Lower leg skin (tissue), 4 donors: ENCODE results near the gene MRM2. TPM values are rescaled to one million over a fixed set of nuclear protein-coding genes. Genes with fewer than 3 reads are reported as not detected.

Experiments used
- DNase-seq, 2 donors: peaks; one replicate each; pipeline ENCODE4 v3.0.0-alpha.2; 2019; ENCODE audit warnings: low spot score in 2 of 2
- H3K4me3 ChIP-seq: fragments of 200-600 bp; sonication (generic); 2 replicates; pipeline ENCODE4 v1.5.1; 2017; ENCODE audit warnings: mild to moderate bottlenecking, low read depth; ENCODE audit not compliant: poor library complexity, severe bottlenecking
- CTCF ChIP-seq, 3 donors: fragments of 450-650 bp; IDR thresholded peaks; one replicate each; pipeline ENCODE4 v1.5.1; 2016; ENCODE audit warnings: antibody characterized with exemption in 3 of 3, mild to moderate bottlenecking in 3 of 3, moderate library complexity in 2 of 3
- POLR2A ChIP-seq, 2 donors: fragments of 450-650 bp; IDR thresholded peaks; one replicate each; pipeline ENCODE4 v1.6.1; 2016 to 2017; ENCODE audit warnings: antibody characterized with exemption in 2 of 2, mild to moderate bottlenecking in 1 of 2, moderate library complexity in 1 of 2
- WGBS, 2 donors: methylation state at CpG; one replicate each; pipeline ENCODE4 v1.1.5; 2018; 5-methylcytosine and 5-hydroxymethylcytosine counted together
- intact Hi-C: fragments of 100-400 bp; cut with DNase I; formaldehyde crosslinking; loops from one replicate; pipeline ENCODE4 v1.15.0; 2023; ENCODE audit warnings: low total_unique reads
- total RNA-seq, 4 donors: library from RNA; depleted of rRNA; stranded (reverse); fragments of >200 nt; gene quantifications; one replicate each; pipeline ENCODE4 v1.1.0, GENCODE V29; 2016

MRM2 gene
- total RNA-seq, 4 donors from 2014 or later = 17.6 to 26.1 (median 23.9) TPM

GRCh38 chr7:2263176-2263575 lies 21.2 kb upstream of the MRM2 start:
- no peak for DNase-seq
- intact Hi-C loops = no loop called here
- TF ChIP-seq CTCF (IDR thresholded peaks at IDR 0.05) (no peak), POLR2A (IDR thresholded peaks at IDR 0.05) (no peak)
- 91 to 97% methylated on average over 14 to 16 of the region's 18 CpGs for WGBS, 2 donors
- no peak overlapping the region for H3K4me3 ChIP-seq

- intact Hi-C loops = no loop called here
- TF ChIP-seq POLR2A (IDR thresholded peaks at IDR 0.05) = no peak
- no peak for TF ChIP-seq CTCF (IDR thresholded peaks at IDR 0.05)
- no peak overlapping the region for H3K4me3 ChIP-seq
- DNase-seq = no peak
- WGBS, 2 donors = 79 to 92% methylated on average over 14 of the region's 14 CpGs
These were observed 19.6 kb upstream of the MRM2 start for GRCh38 chr7:2261611-2262010.

GRCh38 chr7:2260820-2261219 lies 18.8 kb upstream of the MRM2 start:
- intact Hi-C loops = no loop called here
- H3K4me3 ChIP-seq = no peak overlapping the region
- DNase-seq = peak in 1 of 2 donors; percentile 84
- 73 to 84% methylated on average over 5 of the region's 5 CpGs for WGBS, 2 donors
- TF ChIP-seq CTCF (IDR thresholded peaks at IDR 0.05) (no peak), POLR2A (IDR thresholded peaks at IDR 0.05) (no peak)

- intact Hi-C loops = no loop called here
- DNase-seq = no peak
- no peak for TF ChIP-seq POLR2A (IDR thresholded peaks at IDR 0.05)
- no peak for TF ChIP-seq CTCF (IDR thresholded peaks at IDR 0.05)
- WGBS, 2 donors = 69 to 80% methylated on average over 6 to 9 of the region's 9 CpGs
- no peak overlapping the region for H3K4me3 ChIP-seq
These were observed 17.5 kb upstream of the MRM2 start for GRCh38 chr7:2259480-2259879.

- no peak for TF ChIP-seq POLR2A (IDR thresholded peaks at IDR 0.05)
- no peak for TF ChIP-seq CTCF (IDR thresholded peaks at IDR 0.05)
- 91 to 92% methylated on average over 19 to 32 of the region's 34 CpGs for WGBS, 2 donors
- H3K4me3 ChIP-seq = no peak overlapping the region
- intact Hi-C loops = no loop called here
- DNase-seq = no peak
These were observed 16.8 kb upstream of the MRM2 start for GRCh38 chr7:2258661-2259365.

- DNase-seq = no peak
- 95 to 96% methylated on average over 17 of the region's 17 CpGs for WGBS, 2 donors
- H3K4me3 ChIP-seq = no peak overlapping the region
- intact Hi-C loops = no loop called here
- TF ChIP-seq POLR2A (IDR thresholded peaks at IDR 0.05) (no peak), CTCF (IDR thresholded peaks at IDR 0.05) (no peak)
These were observed 15.6 kb upstream of the MRM2 start for GRCh38 chr7:2257651-2258050.
